Natural killer cell (primary cell): ENCODE measurements around the gene ALDH1A3. TPM values are rescaled to one million over a fixed set of nuclear protein-coding genes. Genes with fewer than 3 reads are reported as not detected.

Experiments used
- ATAC-seq, 3 donors: fragments of 150-1000 bp in 2 of 3; fragments of 200-7000 bp in 1 of 3; cut with Tn5 transposase; 1 replicate in 1 of 3; 2 replicates in 2 of 3; pipeline ENCODE4 v1.10.0; 2021; ENCODE audit warnings: mild to moderate bottlenecking in 2 of 3, moderate library complexity in 2 of 3
- DNase-seq, 2 donors: peaks; one replicate each; pipeline versions ENCODE4 v3.0.0 to v3.0.0-alpha.2; 2013 to 2021; ENCODE audit warnings: mixed read lengths in 1 of 2
- H3K27ac ChIP-seq: one replicate; pipeline ENCODE4 v1.5.1; 2013; ENCODE audit warnings: mild to moderate bottlenecking, low read length
- H3K27me3 ChIP-seq: one replicate; pipeline ENCODE4 v1.6.1; 2013; ENCODE audit warnings: low read length; ENCODE audit not compliant: control insufficient read depth, insufficient read depth
- H3K36me3 ChIP-seq: one replicate; pipeline ENCODE4 v1.6.1; 2013; ENCODE audit warnings: low read length; ENCODE audit not compliant: control insufficient read depth, insufficient read depth
- H3K4me1 ChIP-seq: one replicate; pipeline ENCODE4 v1.6.1; 2013; ENCODE audit warnings: low read length; ENCODE audit not compliant: control insufficient read depth, insufficient read depth
- H3K4me3 ChIP-seq: one replicate; pipeline ENCODE4 v1.5.1; 2013; ENCODE audit warnings: low read length
- H3K9me3 ChIP-seq: one replicate; pipeline ENCODE4 v1.6.1; 2013; ENCODE audit warnings: low read length; ENCODE audit not compliant: control insufficient read depth, insufficient read depth
- H3K27ac Mint-ChIP-seq, 2 donors: one replicate each; pipeline ENCODE4 v1.8.0; 2022; ENCODE audit warnings: mild to moderate bottlenecking in 2 of 2, mixed read lengths in 2 of 2, moderate library complexity in 1 of 2
- H3K27me3 Mint-ChIP-seq, 2 donors: one replicate each; pipeline ENCODE4 v1.8.0; 2022; ENCODE audit warnings: low read depth in 2 of 2, mixed read lengths in 2 of 2
- H3K36me3 Mint-ChIP-seq: one replicate; pipeline ENCODE4 v1.8.0; 2022; ENCODE audit warnings: mixed read lengths
- H3K4me1 Mint-ChIP-seq, 2 donors: one replicate each; pipeline ENCODE4 v1.8.0; 2022; ENCODE audit warnings: mixed read lengths in 2 of 2
- H3K4me3 Mint-ChIP-seq: one replicate; pipeline ENCODE4 v1.8.0; 2022; ENCODE audit warnings: mild to moderate bottlenecking, moderate library complexity, mixed read lengths
- H3K9me3 Mint-ChIP-seq, 2 donors: one replicate each; pipeline ENCODE4 v1.8.0; 2022; ENCODE audit warnings: mixed read lengths in 2 of 2
- WGBS: methylation state at CpG from one replicate; pipeline ENCODE4 v1.1.7; 2013; ENCODE audit warnings: missing lambda C conversion rate; ENCODE audit not compliant: insufficient coverage; 5-methylcytosine and 5-hydroxymethylcytosine counted together
- intact Hi-C: fragments of 100-400 bp; cut with micrococcal nuclease; formaldehyde crosslinking; loops from one replicate; pipeline ENCODE4 v1.14.2; 2022
- total RNA-seq, 4 donors: library from RNA; stranded (reverse); fragments of 120-200 nt in 1 of 4; gene quantifications; one replicate each; pipeline versions ENCODE4 v1.2.3 to v1.2.4, GENCODE V29; 2013 to 2022
- TF ChIP-seq, protein P1 (sequence below): fragments of 200-600 bp; IDR thresholded peaks from one replicate; pipeline ENCODE4 v1.8.0; 2022; ENCODE audit warnings: antibody characterized with exemption

The ALDH1A3 gene
- total RNA-seq, 3 donors from 2014 or later (not counting 1 experiment from before 2014, with no cell fraction given), result not detected

DNA sequence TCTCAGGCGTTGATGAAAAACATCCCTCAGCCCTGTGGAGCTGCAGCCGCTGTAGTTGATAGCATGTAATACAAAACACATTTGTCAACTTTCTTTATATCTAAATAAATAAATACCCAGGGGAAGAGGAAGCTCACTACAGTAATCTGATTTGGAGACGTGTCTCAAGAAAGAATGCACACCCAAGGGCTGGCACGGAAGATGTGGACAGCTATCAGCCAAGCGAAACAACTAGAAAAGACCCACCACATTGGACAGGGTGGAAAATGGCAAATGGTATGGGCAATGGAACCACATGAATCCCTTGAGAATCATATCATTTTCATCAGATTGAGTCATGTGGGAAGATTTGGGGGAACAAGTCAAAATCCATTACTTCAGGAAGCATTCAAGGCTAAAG, 43.1 kb upstream of the ALDH1A3 start:
- intact Hi-C loops, result no loop called here
- DNase-seq (no peak), ATAC-seq (no peak)
- TF ChIP-seq, protein P1, sequence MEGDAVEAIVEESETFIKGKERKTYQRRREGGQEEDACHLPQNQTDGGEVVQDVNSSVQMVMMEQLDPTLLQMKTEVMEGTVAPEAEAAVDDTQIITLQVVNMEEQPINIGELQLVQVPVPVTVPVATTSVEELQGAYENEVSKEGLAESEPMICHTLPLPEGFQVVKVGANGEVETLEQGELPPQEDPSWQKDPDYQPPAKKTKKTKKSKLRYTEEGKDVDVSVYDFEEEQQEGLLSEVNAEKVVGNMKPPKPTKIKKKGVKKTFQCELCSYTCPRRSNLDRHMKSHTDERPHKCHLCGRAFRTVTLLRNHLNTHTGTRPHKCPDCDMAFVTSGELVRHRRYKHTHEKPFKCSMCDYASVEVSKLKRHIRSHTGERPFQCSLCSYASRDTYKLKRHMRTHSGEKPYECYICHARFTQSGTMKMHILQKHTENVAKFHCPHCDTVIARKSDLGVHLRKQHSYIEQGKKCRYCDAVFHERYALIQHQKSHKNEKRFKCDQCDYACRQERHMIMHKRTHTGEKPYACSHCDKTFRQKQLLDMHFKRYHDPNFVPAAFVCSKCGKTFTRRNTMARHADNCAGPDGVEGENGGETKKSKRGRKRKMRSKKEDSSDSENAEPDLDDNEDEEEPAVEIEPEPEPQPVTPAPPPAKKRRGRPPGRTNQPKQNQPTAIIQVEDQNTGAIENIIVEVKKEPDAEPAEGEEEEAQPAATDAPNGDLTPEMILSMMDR, result no peak
- no peaks in the 10 kb centered on the region for H3K4me1 Mint-ChIP-seq
- H3K4me3 Mint-ChIP-seq, result no peak overlapping the region
- Histone ChIP-seq H3K27me3 (no peaks in the 10 kb centered on the region), H3K36me3 (no peaks in the 10 kb centered on the region), H3K9me3 (no peaks in the 10 kb centered on the region), H3K4me1 (no peaks in the 10 kb centered on the region), H3K4me3 (no peak overlapping the region), H3K27ac (no peak overlapping the region)
- no peak overlapping the region for H3K27ac Mint-ChIP-seq
- WGBS, result 73% methylated on average over 3 of the region's 5 CpGs
- H3K9me3 Mint-ChIP-seq, result no peaks in the 10 kb centered on the region
- peaks cover 13 to 27% of the 10 kb centered on the region in 2 donors for H3K27me3 Mint-ChIP-seq
- H3K36me3 Mint-ChIP-seq, result no peaks in the 10 kb centered on the region

DNA sequence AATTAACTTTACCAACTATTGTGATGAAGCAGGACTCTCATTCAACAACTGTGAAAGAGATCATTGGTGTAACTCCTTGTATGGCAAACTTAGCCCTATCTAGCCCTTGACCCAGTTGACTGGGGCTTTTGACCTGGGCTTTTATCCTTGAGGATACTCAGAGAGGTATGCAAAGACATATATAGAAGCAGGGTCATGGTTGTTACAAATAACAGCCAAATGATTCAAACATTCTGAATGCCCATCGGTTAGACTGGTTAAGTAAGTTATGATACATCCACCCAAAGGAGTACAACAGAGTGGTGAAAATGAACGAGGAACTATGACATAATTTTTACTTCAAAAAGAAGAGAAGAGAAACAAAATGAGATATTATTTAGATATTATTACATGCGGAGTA, 38.2 kb upstream of the ALDH1A3 start:
- H3K9me3 Mint-ChIP-seq, result no peaks in the 10 kb centered on the region
- WGBS, result 100% methylated on average over 1 of the region's 3 CpGs
- no peaks in the 10 kb centered on the region for H3K9me3 ChIP-seq
- TF ChIP-seq, protein P1, result no peak
- no peaks in the 10 kb centered on the region for H3K4me1 ChIP-seq
- no peak overlapping the region for H3K27ac ChIP-seq
- intact Hi-C loops, result no loop called here
- H3K36me3 Mint-ChIP-seq, result no peaks in the 10 kb centered on the region
- H3K27me3 Mint-ChIP-seq, result peaks cover 9% of the 10 kb centered on the region in 2 donors
- H3K27me3 ChIP-seq, result no peaks in the 10 kb centered on the region
- ATAC-seq (no peak), DNase-seq (no peak)
- H3K4me1 Mint-ChIP-seq, result no peaks in the 10 kb centered on the region
- H3K36me3 ChIP-seq, result no peaks in the 10 kb centered on the region
- no peak overlapping the region for H3K4me3 ChIP-seq
- no peak overlapping the region for H3K4me3 Mint-ChIP-seq
- H3K27ac Mint-ChIP-seq, result no peak overlapping the region

DNA sequence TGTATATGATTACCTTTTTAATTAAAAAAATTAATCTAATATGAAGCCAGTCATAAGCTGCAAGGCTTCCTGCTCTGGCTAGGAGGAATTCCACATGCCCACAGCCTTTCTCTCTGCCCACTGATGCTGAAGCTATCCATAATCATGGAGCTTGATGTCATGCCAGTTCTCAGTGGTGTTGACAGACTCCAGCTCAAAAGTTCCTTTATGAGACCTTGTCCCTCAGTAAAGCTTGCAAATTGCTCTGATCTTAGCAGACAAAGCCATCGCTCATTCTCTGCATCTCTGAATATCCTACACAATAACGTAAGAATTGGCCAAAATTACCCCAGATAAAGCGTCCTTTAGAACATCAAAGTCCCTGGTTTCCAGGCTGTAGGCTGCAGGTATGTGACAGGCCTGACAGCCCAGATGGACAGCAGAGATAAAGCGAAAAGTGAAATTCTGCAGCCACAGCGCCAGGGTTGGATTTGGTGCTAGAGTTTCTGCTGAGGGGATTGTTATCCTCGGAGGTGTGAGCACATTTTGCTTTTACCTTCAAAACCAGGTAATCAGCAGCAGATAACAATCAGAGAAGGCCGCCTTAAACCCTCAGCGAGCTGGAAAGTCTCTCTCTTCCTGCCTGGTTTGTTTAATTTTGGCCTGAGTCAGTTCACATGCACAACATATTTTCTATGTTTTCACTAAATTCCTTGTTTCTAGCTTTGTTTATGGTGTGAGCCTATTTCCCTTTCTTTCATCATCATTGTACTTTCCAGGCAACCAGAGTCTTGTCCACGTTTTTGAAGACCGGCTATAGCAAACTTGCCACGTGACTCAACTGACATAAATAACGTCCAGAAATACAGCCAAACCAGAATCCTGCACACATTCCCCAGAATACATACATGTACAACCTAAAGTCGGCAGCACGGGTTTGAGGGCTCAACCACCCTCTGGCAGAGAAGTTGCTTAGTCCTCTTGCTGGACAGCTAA, 36.6 kb upstream of the ALDH1A3 start:
- Mint-ChIP-seq H3K4me3 (no peak overlapping the region), H3K27me3 (peaks cover 8 to 9% of the 10 kb centered on the region in 2 donors), H3K4me1 (no peaks in the 10 kb centered on the region), H3K27ac (no peak overlapping the region), H3K9me3 (no peaks in the 10 kb centered on the region), H3K36me3 (no peaks in the 10 kb centered on the region)
- no peak for ATAC-seq
- Histone ChIP-seq H3K9me3 (no peaks in the 10 kb centered on the region), H3K27me3 (peaks cover 2% of the 10 kb centered on the region), H3K4me1 (no peaks in the 10 kb centered on the region), H3K36me3 (no peaks in the 10 kb centered on the region), H3K27ac (no peak overlapping the region), H3K4me3 (no peak overlapping the region)
- 77% methylated on average over 14 of the region's 14 CpGs for WGBS
- TF ChIP-seq, protein P1, result no peak
- DNase-seq, result no peak
- intact Hi-C loops, result no loop called here
